Ishikawa (cell line): Measurements from ENCODE around the gene CYB561.

Source experiments
- CEBPB ChIP-seq: IDR thresholded peaks from 2 replicates; pipeline ENCODE4 v1.6.1; 2012
- RAD21 ChIP-seq: IDR thresholded peaks from 2 replicates; pipeline ENCODE4 v1.6.1; 2012; ENCODE audit warnings: low read depth
- TAF1 ChIP-seq: IDR thresholded peaks from 2 replicates; pipeline ENCODE4 v1.6.1; 2012; ENCODE audit warnings: low read depth, mild to moderate bottlenecking

- TF ChIP-seq CEBPB (no peak), RAD21 (no peak), TAF1 (no peak)
Measured at GRCh38 chr17:63399316-63399715, 46.8 kb downstream of the CYB561 start.
